H1 (cell line): ENCODE data around the gene ANKRD65. TPM values are rescaled to one million over a fixed set of nuclear protein-coding genes. Genes with fewer than 3 reads are reported as not detected.

Source experiments
- CREB1 ChIP-seq: IDR thresholded peaks from 2 replicates; pipeline ENCODE4 v1.6.1; 2012; ENCODE audit warnings: inconsistent platforms
- EGR1 ChIP-seq: IDR thresholded peaks from 2 replicates; pipeline ENCODE4 v1.6.1; 2011; ENCODE audit warnings: low read depth, low read length, borderline replicate concordance
- EZH2 ChIP-seq: fragments of 200-600 bp; sonication (generic); IDR thresholded peaks from 2 replicates; pipeline ENCODE4 v1.7.1; 2012; ENCODE audit warnings: low read depth, mild to moderate bottlenecking, moderate library complexity, low read length, inconsistent platforms; ENCODE audit not compliant: severe bottlenecking
- NANOG ChIP-seq: IDR thresholded peaks from 2 replicates; pipeline ENCODE4 v1.6.1; 2011; ENCODE audit warnings: low read length, low read depth, mild to moderate bottlenecking, inconsistent platforms; ENCODE audit not compliant: insufficient read depth, poor library complexity, severe bottlenecking
- RAD21 ChIP-seq, 2 experiments: IDR thresholded peaks in 1 of 2; conservative IDR thresholded peaks in 1 of 2; 2 replicates each; pipeline ENCODE4 v1.6.1; 2011; ENCODE audit warnings: low read depth in 2 of 2, low read length in 2 of 2, improper control_type of control experiment in 1 of 2, inconsistent platforms in 1 of 2, mild to moderate bottlenecking in 1 of 2, moderate library complexity in 1 of 2
- RBBP5 ChIP-seq: IDR thresholded peaks from 2 replicates; pipeline ENCODE4 v1.7.1; 2012; ENCODE audit warnings: low read depth, mild to moderate bottlenecking, inconsistent platforms, low read length, moderate library complexity, borderline replicate concordance
- polyA plus RNA-seq, 7 experiments: library from polyadenylated mRNA; depleted of rRNA in 3 of 7; stranded (reverse) in 5 of 7; unstranded in 2 of 7; fragments of >200 nt in 5 of 7; fragments of 200-250 nt in 2 of 7; gene quantifications; 1 replicate in 5 of 7; 2 replicates in 1 of 7; 4 replicates in 1 of 7; pipeline versions ENCODE4 v1.2.1 to v1.2.3, GENCODE V29; 2011 to 2013; ENCODE audit warnings: missing spikeins in 2 of 7, mixed read lengths in 2 of 7
- total RNA-seq: library from RNA; stranded (reverse); fragmentation: NEBNext Ultra II Directional; extraction: Animal tissue kit (Norgen Biotek cat#: 25700); gene quantifications from 2 replicates; pipeline ENCODE4 v1.2.1, GENCODE V29; 2021

The ANKRD65 gene
- total and polyA plus RNA-seq, 2 of the 8 experiments (the other 6 are each of a cell fraction or from before 2014, with no cell fraction given): 1.8 to 2.0 TPM

- no peak for TF ChIP-seq EZH2
- no peak for TF ChIP-seq RBBP5
- no peak for TF ChIP-seq NANOG
- no peak for TF ChIP-seq CREB1
- no peak for TF ChIP-seq RAD21 (IDR thresholded peaks at IDR 0.05 in 1 of 2, conservative IDR thresholded peaks at IDR 0.05 in 1 of 2; ENCODE audit: low read depth in 2 of 2, low read length in 2 of 2)
- no peak for TF ChIP-seq EGR1
Measured at GRCh38 chr1:1391225-1391624, 29.9 kb downstream of the ANKRD65 start (continued).
